GM23338 (cell line): Measurements from ENCODE around the gene OTULINL. TPM values are rescaled to one million over a fixed set of nuclear protein-coding genes. Genes with fewer than 3 reads are reported as not detected.
A peak's percentile ranks its signal among the peaks of the same experiment; 100 is the strongest.

ENCODE experiments used
- ATAC-seq: fragments of 200-7000 bp; cut with Tn5 transposase; 3 replicates; pipeline ENCODE4 v1.9.1; 2020
- DNase-seq: peaks from one replicate; pipeline ENCODE4 v3.0.0-alpha.2; 2015; ENCODE audit warnings: low spot score
- H2AFZ ChIP-seq: fragments of 200-600 bp; sonication (generic); 2 replicates; pipeline ENCODE4 v1.8.0; 2016; ENCODE audit warnings: antibody characterized with exemption, mild to moderate bottlenecking, moderate library complexity
- H3F3A ChIP-seq: fragments of 200-600 bp; sonication (generic); replicated peaks from 2 replicates; pipeline ENCODE4 v1.8.0; 2017; ENCODE audit warnings: antibody characterized with exemption, mixed run types, low read depth
- H3K27ac ChIP-seq: fragments of 200-600 bp; sonication (generic); 2 replicates; pipeline ENCODE4 v1.6.1; 2016; ENCODE audit warnings: low read depth
- H3K27me3 ChIP-seq: fragments of 200-600 bp; sonication (generic); 2 replicates; pipeline ENCODE4 v1.8.0; 2016; ENCODE audit warnings: mild to moderate bottlenecking, mixed run types, moderate library complexity; ENCODE audit not compliant: insufficient read depth
- H3K36me3 ChIP-seq: fragments of 200-600 bp; sonication (generic); 2 replicates; pipeline ENCODE4 v1.8.0; 2016; ENCODE audit warnings: mild to moderate bottlenecking; ENCODE audit not compliant: insufficient read depth
- H3K4me1 ChIP-seq: fragments of 200-600 bp; sonication (generic); 2 replicates; pipeline ENCODE4 v1.8.0; 2016; ENCODE audit warnings: mild to moderate bottlenecking, moderate library complexity; ENCODE audit not compliant: insufficient read depth
- H3K4me2 ChIP-seq: fragments of 200-600 bp; sonication (generic); 2 replicates; pipeline ENCODE4 v1.7.1; 2017; ENCODE audit warnings: mixed run types
- H3K4me3 ChIP-seq: fragments of 200-600 bp; sonication (generic); 2 replicates; pipeline ENCODE4 v1.6.1; 2016; ENCODE audit warnings: mixed run types
- H3K79me2 ChIP-seq: fragments of 200-600 bp; sonication (generic); replicated peaks from 2 replicates; pipeline ENCODE4 v1.8.0; 2017; ENCODE audit warnings: mild to moderate bottlenecking; ENCODE audit not compliant: insufficient read depth
- H3K9me2 ChIP-seq: fragments of 200-600 bp; sonication (generic); 2 replicates; pipeline ENCODE4 v1.8.0; 2017; ENCODE audit not compliant: insufficient read depth
- H4K20me1 ChIP-seq: fragments of 200-600 bp; sonication (generic); replicated peaks from 2 replicates; pipeline ENCODE4 v1.8.0; 2017; ENCODE audit warnings: mild to moderate bottlenecking; ENCODE audit not compliant: insufficient read depth
- H3K27ac Mint-ChIP-seq: 2 replicates; pipeline ENCODE4 v1.8.0; 2020; ENCODE audit warnings: inconsistent platforms, mild to moderate bottlenecking, moderate library complexity, mixed read lengths
- H3K27me3 Mint-ChIP-seq: 3 replicates; pipeline ENCODE4 v1.8.0; 2022; ENCODE audit warnings: low read depth, mild to moderate bottlenecking, moderate library complexity, mixed read lengths, inconsistent platforms; ENCODE audit not compliant: insufficient read depth, poor library complexity
- H3K36me3 Mint-ChIP-seq: 3 replicates; pipeline ENCODE4 v1.8.0; 2021; ENCODE audit warnings: low read depth, mild to moderate bottlenecking, inconsistent platforms, moderate library complexity, mixed read lengths
- H3K4me1 Mint-ChIP-seq: 3 replicates; pipeline ENCODE4 v1.8.0; 2020; ENCODE audit warnings: mild to moderate bottlenecking, inconsistent platforms, mixed read lengths
- H3K4me3 Mint-ChIP-seq: 3 replicates; pipeline ENCODE4 v1.8.0; 2021; ENCODE audit warnings: moderate library complexity, mild to moderate bottlenecking, inconsistent platforms, mixed read lengths
- H3K9me3 Mint-ChIP-seq: 3 replicates; pipeline ENCODE4 v1.8.0; 2020; ENCODE audit warnings: moderate library complexity, mild to moderate bottlenecking, inconsistent platforms, mixed read lengths
- CTCF ChIP-seq, 2 experiments: fragments of 200-600 bp in 1 of 2; sonication (generic) in 1 of 2; conservative IDR thresholded peaks; 2 replicates each; pipeline versions ENCODE4 v1.5.1 to v1.6.1; 2016 to 2017; ENCODE audit warnings: antibody characterized with exemption in 2 of 2, low read depth in 2 of 2, mild to moderate bottlenecking in 2 of 2, moderate library complexity in 1 of 2
- ETS1 ChIP-seq: IDR thresholded peaks from 2 replicates; pipeline ENCODE4 v1.6.1; 2016; ENCODE audit warnings: antibody characterized with exemption
- JUNB ChIP-seq: IDR thresholded peaks from one replicate; pipeline ENCODE4 v1.6.1; 2016; ENCODE audit warnings: antibody characterized with exemption; ENCODE audit not compliant: unreplicated experiment
- NANOG ChIP-seq: IDR thresholded peaks from 2 replicates; pipeline ENCODE4 v1.6.1; 2016; ENCODE audit warnings: antibody characterized with exemption, borderline replicate concordance
- POLR2AphosphoS5 ChIP-seq: IDR thresholded peaks from 2 replicates; pipeline ENCODE4 v1.6.1; 2016; ENCODE audit warnings: antibody characterized with exemption, low read depth
- REST ChIP-seq: IDR thresholded peaks from one replicate; pipeline ENCODE4 v1.6.1; 2018; ENCODE audit warnings: antibody characterized with exemption; ENCODE audit not compliant: unreplicated experiment
- ZNF114 ChIP-seq: fragments of 250-450 bp; sonication (Bioruptor Pico); IDR thresholded peaks from 2 replicates; pipeline ENCODE4 v1.5.0; 2020; ENCODE audit warnings: mild to moderate bottlenecking, moderate library complexity
- ZNF331 ChIP-seq: fragments of 250-450 bp; sonication (Bioruptor Pico); IDR thresholded peaks from 2 replicates; pipeline ENCODE4 v1.5.0; 2020; ENCODE audit warnings: low read depth, mild to moderate bottlenecking, moderate library complexity
- polyA plus RNA-seq: library from polyadenylated mRNA; unstranded; fragments of >200 nt; fragmentation: Nextera tagmentation; extraction: Ambion mirVana; gene quantifications from 2 replicates; pipeline ENCODE4 v1.2.1, GENCODE V29; 2016
- total RNA-seq: library from RNA; depleted of rRNA; stranded (reverse); fragments of >200 nt; shearing (Covaris generic); gene quantifications from 2 replicates; pipeline ENCODE4 v1.2.3, GENCODE V29; 2014

The OTULINL gene
- total and polyA plus RNA-seq, 2 experiments from 2014 or later: 6.3 to 7.6 TPM

GRCh38 chr5:14627270-14627669 lies 45.7 kb downstream of the OTULINL start:
- no peak overlapping the region for H3K4me2 ChIP-seq
- Mint-ChIP-seq H3K36me3 (no peaks in the 10 kb centered on the region), H3K27ac (no peak overlapping the region), H3K27me3 (no peaks in the 10 kb centered on the region), H3K4me1 (peaks cover 3% of the 10 kb centered on the region; the same call in 2 of the 3 replicates), H3K9me3 (no peaks in the 10 kb centered on the region), H3K4me3 (no peak overlapping the region)
- H3K9me2 ChIP-seq: no peaks in the 10 kb centered on the region
- DNase-seq (no peak), ATAC-seq (no peak)
- H2AFZ ChIP-seq: no peak overlapping the region
- no peaks in the 10 kb centered on the region for H3F3A ChIP-seq
- H4K20me1 ChIP-seq: no peaks in the 10 kb centered on the region
- no peaks in the 10 kb centered on the region for H3K27me3 ChIP-seq
- H3K4me1 ChIP-seq: no peaks in the 10 kb centered on the region
- no peak overlapping the region for H3K4me3 ChIP-seq
- H3K27ac ChIP-seq: no peak overlapping the region
- TF ChIP-seq JUNB (no peak), POLR2AphosphoS5 (no peak), CTCF (conservative IDR thresholded peaks at IDR 0.05; ENCODE audit: low read depth in 2 of 2) (no peak), ETS1 (no peak), REST (no peak), ZNF114 (CRISPR knock-in tag) (no peak), ZNF331 (CRISPR knock-in tag) (no peak), NANOG (no peak)
- no peaks in the 10 kb centered on the region for H3K79me2 ChIP-seq
- H3K36me3 ChIP-seq: no peaks in the 10 kb centered on the region

GRCh38 chr5:14628346-14628745 lies 46.8 kb downstream of the OTULINL start:
- H3K27ac Mint-ChIP-seq: no peak overlapping the region
- Histone ChIP-seq H3K27me3 (no peaks in the 10 kb centered on the region), H3K79me2 (no peaks in the 10 kb centered on the region), H3K27ac (no peak overlapping the region), H2AFZ (no peak overlapping the region), H3K9me2 (no peaks in the 10 kb centered on the region), H3K4me2 (no peak overlapping the region), H4K20me1 (no peaks in the 10 kb centered on the region), H3K36me3 (no peaks in the 10 kb centered on the region), H3F3A (no peaks in the 10 kb centered on the region), H3K4me1 (no peaks in the 10 kb centered on the region), H3K4me3 (no peak overlapping the region)
- H3K27me3 Mint-ChIP-seq: no peaks in the 10 kb centered on the region
- H3K9me3 Mint-ChIP-seq: no peaks in the 10 kb centered on the region
- peak; percentile 62 for ATAC-seq
- DNase-seq: peak; percentile 76
- H3K4me3 Mint-ChIP-seq: no peak overlapping the region
- no peaks in the 10 kb centered on the region for H3K36me3 Mint-ChIP-seq
- H3K4me1 Mint-ChIP-seq: peaks cover 3% of the 10 kb centered on the region; the same call in 2 of the 3 replicates
- TF ChIP-seq NANOG (no peak), REST (peak; percentile 90)
